Measurements from ENCODE around the gene IGLL1.
"Not testable (repeated sequence)": the region's sequence is repeated elsewhere in the genome, so short reads cannot be mapped to it uniquely, and the experiment has no call there.

IGLL1 gene

GRCh38 chr22:23539135-23539838 is 40.8 kb downstream of the IGLL1 start:
- in situ Hi-C loops (cut with HindIII; ENCODE audit: low pct_unique_long_range_greater_than_20kb, low sequenced_read_pairs): no loop called here
- no peak for TF ChIP-seq JUND (IDR thresholded peaks at IDR 0.05; ENCODE audit: low read depth)
- peak; percentile 38 to 90 for DNase-seq (ENCODE audit: low read depth in 1 of 2, low spot score in 1 of 2)

- in situ Hi-C loops (cut with HindIII; ENCODE audit: low pct_unique_long_range_greater_than_20kb, low sequenced_read_pairs); DNase-seq (ENCODE audit: low read depth in 1 of 2, low spot score in 1 of 2): not testable (repeated sequence)
These were observed 41.4 kb downstream of the IGLL1 start for GRCh38 chr22:23538696-23539030.

- DNase-seq (ENCODE audit: low read depth in 1 of 2, low spot score in 1 of 2); in situ Hi-C loops (cut with HindIII; ENCODE audit: low pct_unique_long_range_greater_than_20kb, low sequenced_read_pairs): not testable (repeated sequence)
These were observed 42.0 kb downstream of the IGLL1 start for GRCh38 chr22:23537830-23538695.

- in situ Hi-C loops (cut with HindIII; ENCODE audit: low pct_unique_long_range_greater_than_20kb, low sequenced_read_pairs): no loop called here
- no peak for TF ChIP-seq JUND (IDR thresholded peaks at IDR 0.05; ENCODE audit: low read depth)
- DNase-seq (ENCODE audit: low read depth in 1 of 2, low spot score in 1 of 2): no peak
These were observed 42.7 kb downstream of the IGLL1 start for GRCh38 chr22:23537416-23537815.

- in situ Hi-C loops (cut with HindIII; ENCODE audit: low pct_unique_long_range_greater_than_20kb, low sequenced_read_pairs): no loop called here
- no peak for TF ChIP-seq JUND (IDR thresholded peaks at IDR 0.05; ENCODE audit: low read depth)
- no peak for DNase-seq (ENCODE audit: low read depth in 1 of 2, low spot score in 1 of 2)
These were observed 43.2 kb downstream of the IGLL1 start for GRCh38 chr22:23536821-23537345.

GRCh38 chr22:23535790-23536661 is 44.1 kb downstream of the IGLL1 start:
- in situ Hi-C loops (cut with HindIII; ENCODE audit: low pct_unique_long_range_greater_than_20kb, low sequenced_read_pairs); DNase-seq (ENCODE audit: low read depth in 1 of 2, low spot score in 1 of 2): not testable (repeated sequence)

GRCh38 chr22:23534851-23535717 is 45.0 kb downstream of the IGLL1 start:
- DNase-seq (ENCODE audit: low read depth in 1 of 2, low spot score in 1 of 2): no peak
- TF ChIP-seq JUND (IDR thresholded peaks at IDR 0.05; ENCODE audit: low read depth): no peak
- in situ Hi-C loops (cut with HindIII; ENCODE audit: low pct_unique_long_range_greater_than_20kb, low sequenced_read_pairs): no loop called here

GRCh38 chr22:23534201-23534850 is 45.8 kb downstream of the IGLL1 start:
- no peak for TF ChIP-seq JUND (IDR thresholded peaks at IDR 0.05; ENCODE audit: low read depth)
- in situ Hi-C loops (cut with HindIII; ENCODE audit: low pct_unique_long_range_greater_than_20kb, low sequenced_read_pairs): no loop called here
- DNase-seq (ENCODE audit: low read depth in 1 of 2, low spot score in 1 of 2): no peak

- no peak for TF ChIP-seq JUND (IDR thresholded peaks at IDR 0.05; ENCODE audit: low read depth)
- in situ Hi-C loops (cut with HindIII; ENCODE audit: low pct_unique_long_range_greater_than_20kb, low sequenced_read_pairs): no loop called here
- no peak for DNase-seq (ENCODE audit: low read depth in 1 of 2, low spot score in 1 of 2)
These were observed 46.3 kb downstream of the IGLL1 start for GRCh38 chr22:23533771-23534191.

GRCh38 chr22:23533328-23533762 is 46.7 kb downstream of the IGLL1 start:
- peak; percentile 38 to 66 for DNase-seq (ENCODE audit: low read depth in 1 of 2, low spot score in 1 of 2)
- in situ Hi-C loops (cut with HindIII; ENCODE audit: low pct_unique_long_range_greater_than_20kb, low sequenced_read_pairs): no loop called here

GRCh38 chr22:23532731-23533130 is 47.4 kb downstream of the IGLL1 start:
- no peak for DNase-seq (ENCODE audit: low read depth in 1 of 2, low spot score in 1 of 2)
- in situ Hi-C loops (cut with HindIII; ENCODE audit: low pct_unique_long_range_greater_than_20kb, low sequenced_read_pairs): no loop called here
- TF ChIP-seq JUND (IDR thresholded peaks at IDR 0.05; ENCODE audit: low read depth): no peak

More at GRCh38 chr22:23533328-23533762, 46.7 kb downstream of the IGLL1 start:
- no peak for TF ChIP-seq JUND (IDR thresholded peaks at IDR 0.05; ENCODE audit: low read depth)

All from T47D (cell line).